Endodermal cell (in vitro differentiated cells): ENCODE results near the gene PLCB1. TPM values are rescaled to one million over a fixed set of nuclear protein-coding genes. Genes with fewer than 3 reads are reported as not detected.

Experiments used
- DNase-seq: peaks from one replicate; pipeline ENCODE4 v3.0.0-alpha.2; 2017
- H3K27ac ChIP-seq: 2 replicates; pipeline ENCODE4 v1.5.1; 2013; ENCODE audit warnings: mild to moderate bottlenecking, low read depth, low read length, moderate library complexity
- H3K27me3 ChIP-seq: 2 replicates; pipeline ENCODE4 v1.6.1; 2013; ENCODE audit warnings: mild to moderate bottlenecking, low read length, moderate library complexity; ENCODE audit not compliant: insufficient read depth, control insufficient read depth, poor library complexity, severe bottlenecking
- H3K36me3 ChIP-seq: 2 replicates; pipeline ENCODE4 v1.7.0; 2013; ENCODE audit warnings: mild to moderate bottlenecking, low read length, moderate library complexity; ENCODE audit not compliant: control insufficient read depth, insufficient read depth
- H3K4me1 ChIP-seq: one replicate; pipeline ENCODE4 v1.7.0; 2013; ENCODE audit warnings: low read length; ENCODE audit not compliant: control insufficient read depth, insufficient read depth
- H3K4me3 ChIP-seq: 2 replicates; pipeline ENCODE4 v1.5.1; 2013; ENCODE audit warnings: mild to moderate bottlenecking, low read length, moderate library complexity
- H3K9ac ChIP-seq: 2 replicates; pipeline ENCODE4 v1.6.1; 2013; ENCODE audit warnings: mild to moderate bottlenecking, low read length, moderate library complexity; ENCODE audit not compliant: poor library complexity, severe bottlenecking; ENCODE audit errors: extremely low read depth
- H3K9me3 ChIP-seq: 2 replicates; pipeline ENCODE4 v1.6.1; 2013; ENCODE audit warnings: mild to moderate bottlenecking, low read length, moderate library complexity; ENCODE audit not compliant: control insufficient read depth
- H3K27ac Mint-ChIP-seq: 2 replicates; pipeline ENCODE4 v1.8.0; 2020; ENCODE audit warnings: mixed read lengths
- H3K27me3 Mint-ChIP-seq: 2 replicates; pipeline ENCODE4 v1.8.0; 2021; ENCODE audit warnings: mild to moderate bottlenecking, mixed read lengths; ENCODE audit not compliant: insufficient read depth
- H3K36me3 Mint-ChIP-seq: 2 replicates; pipeline ENCODE4 v1.8.0; 2020; ENCODE audit warnings: low read depth, mixed read lengths
- H3K4me1 Mint-ChIP-seq: 2 replicates; pipeline ENCODE4 v1.8.0; 2020; ENCODE audit warnings: mixed read lengths
- H3K4me3 Mint-ChIP-seq: 2 replicates; pipeline ENCODE4 v1.8.0; 2020; ENCODE audit warnings: mild to moderate bottlenecking, moderate library complexity, mixed read lengths
- H3K9me3 Mint-ChIP-seq: 2 replicates; pipeline ENCODE4 v1.8.0; 2020; ENCODE audit warnings: mild to moderate bottlenecking, mixed read lengths
- CTCF ChIP-seq: fragments of 200-600 bp; sonication (generic); conservative IDR thresholded peaks from 2 replicates; pipeline ENCODE4 v1.5.0; 2021; ENCODE audit warnings: antibody characterized with exemption, mild to moderate bottlenecking
- WGBS, 2 experiments: methylation state at CpG; one replicate each; pipeline versions ENCODE4 v1.1.5 to v1.1.7; 2013; ENCODE audit warnings: missing lambda C conversion rate in 2 of 2, mixed read lengths in 1 of 2; ENCODE audit not compliant: insufficient coverage in 1 of 2, insufficient read length in 1 of 2; 5-methylcytosine and 5-hydroxymethylcytosine counted together
- total RNA-seq, 2 donors: library from RNA; stranded (reverse); fragmentation: NEBNext Ultra II Directional in 1 of 2; extraction: Animal tissue kit (Norgen Biotek cat#: 25700) in 1 of 2; gene quantifications; 2 replicates in 1 of 2; 3 replicates in 1 of 2; pipeline ENCODE4 v1.2.1, GENCODE V29; 2021

Gene PLCB1
- total RNA-seq, 2 donors from 2014 or later: 15.3 to 16.5 TPM

GRCh38 chr20:8368670-8369069 is 236.6 kb downstream of the PLCB1 start:
- Mint-ChIP-seq H3K4me1 (no peaks in the 10 kb centered on the region), H3K9me3 (no peaks in the 10 kb centered on the region), H3K4me3 (no peak overlapping the region), H3K36me3 (no peaks in the 10 kb centered on the region), H3K27me3 (peaks cover 7% of the 10 kb centered on the region), H3K27ac (no peak overlapping the region)
- WGBS, 2 experiments: 100% methylated on average over 2 of the region's 3 CpGs; no CpG with 5 or more reads in 1 of the 2 experiments
- Histone ChIP-seq H3K9me3 (no peaks in the 10 kb centered on the region), H3K27me3 (no peaks in the 10 kb centered on the region), H3K4me3 (no peak overlapping the region), H3K36me3 (no peaks in the 10 kb centered on the region), H3K9ac (no peak overlapping the region), H3K4me1 (no peaks in the 10 kb centered on the region), H3K27ac (no peak overlapping the region)
- TF ChIP-seq CTCF: no peak
- no peak for DNase-seq

GRCh38 chr20:8369311-8369710 is 237.2 kb downstream of the PLCB1 start:
- H3K36me3 Mint-ChIP-seq: no peaks in the 10 kb centered on the region
- peaks cover 9% of the 10 kb centered on the region for H3K27me3 Mint-ChIP-seq
- 88 to 90% methylated on average over 1 to 2 of the region's 2 CpGs for WGBS, 2 experiments

GRCh38 chr20:8370774-8371173 is 238.7 kb downstream of the PLCB1 start:
- Histone ChIP-seq H3K9ac (no peak overlapping the region), H3K4me1 (no peaks in the 10 kb centered on the region), H3K27me3 (no peaks in the 10 kb centered on the region), H3K9me3 (no peaks in the 10 kb centered on the region), H3K4me3 (no peak overlapping the region), H3K27ac (no peak overlapping the region), H3K36me3 (no peaks in the 10 kb centered on the region)
- DNase-seq: no peak
- WGBS, 2 experiments: 100% methylated on average over 5 of the region's 5 CpGs; no CpG with 5 or more reads in 1 of the 2 experiments
- Mint-ChIP-seq H3K9me3 (no peaks in the 10 kb centered on the region), H3K27ac (no peak overlapping the region), H3K27me3 (peaks cover 9% of the 10 kb centered on the region), H3K36me3 (no peaks in the 10 kb centered on the region), H3K4me3 (no peak overlapping the region), H3K4me1 (peaks cover 11% of the 10 kb centered on the region)
- TF ChIP-seq CTCF: no peak

More at GRCh38 chr20:8369311-8369710, 237.2 kb downstream of the PLCB1 start:
- H3K4me1 ChIP-seq: no peaks in the 10 kb centered on the region
- no peak overlapping the region for H3K9ac ChIP-seq
- H3K4me3 Mint-ChIP-seq: no peak overlapping the region
- H3K9me3 Mint-ChIP-seq: no peaks in the 10 kb centered on the region
- H3K27ac Mint-ChIP-seq: no peak overlapping the region
- no peak for TF ChIP-seq CTCF
- H3K27ac ChIP-seq: no peak overlapping the region
- no peak for DNase-seq
- H3K4me3 ChIP-seq: no peak overlapping the region
- H3K9me3 ChIP-seq: no peaks in the 10 kb centered on the region
- no peaks in the 10 kb centered on the region for H3K27me3 ChIP-seq
- H3K4me1 Mint-ChIP-seq: peaks cover 5% of the 10 kb centered on the region
- H3K36me3 ChIP-seq: no peaks in the 10 kb centered on the region
